A172 (cell line): ENCODE measurements around the gene PHLPP2. TPM values are rescaled to one million over a fixed set of nuclear protein-coding genes. Genes with fewer than 3 reads are reported as not detected.
A peak's percentile ranks its signal among the peaks of the same experiment; 100 is the strongest.

Experiments used
- DNase-seq: peaks from one replicate; pipeline ENCODE4 v3.0.0-alpha.2; 2015; ENCODE audit warnings: low spot score
- total RNA-seq: library from RNA; depleted of rRNA; stranded (reverse); fragments of >200 nt; shearing (Covaris generic); gene quantifications from 2 replicates; pipeline ENCODE4 v1.2.3, GENCODE V29; 2014; rRNA removed

The PHLPP2 gene
- 14.2 and 14.6 TPM in 2 replicates for total RNA-seq

- no peak for DNase-seq
Observed at GRCh38 chr16:71724320-71724751, at the start of gene PHLPP2. Gene PHLPP2 (minus strand): TSS chr16:71724701. CDS start chr16:71714795, 9,906 bp downstream.

- peak; percentile 18 for DNase-seq
Observed at GRCh38 chr16:71771571-71771970, 47.1 kb upstream of the PHLPP2 start.

- DNase-seq, result no peak
Observed at GRCh38 chr16:71769222-71769621, 44.7 kb upstream of the PHLPP2 start.

GRCh38 chr16:71767060-71767900 lies 42.8 kb upstream of the PHLPP2 start:
- DNase-seq, result no peak

GRCh38 chr16:71762186-71762585 lies 37.7 kb upstream of the PHLPP2 start:
- DNase-seq, result peak; percentile 29

- DNase-seq, result no peak
Observed at GRCh38 chr16:71761097-71761496, 36.6 kb upstream of the PHLPP2 start.

- no peak for DNase-seq
Observed at GRCh38 chr16:71758293-71758760, 33.8 kb upstream of the PHLPP2 start.

- no peak for DNase-seq
Observed at GRCh38 chr16:71754652-71755051, 30.2 kb upstream of the PHLPP2 start.

GRCh38 chr16:71754108-71754507 lies 29.6 kb upstream of the PHLPP2 start:
- DNase-seq, result no peak

GRCh38 chr16:71748226-71748625 lies 23.7 kb upstream of the PHLPP2 start:
- DNase-seq, result no peak

- DNase-seq, result peak; percentile 36
Observed at GRCh38 chr16:71746442-71747046, 22.0 kb upstream of the PHLPP2 start.

- no peak for DNase-seq
Observed at GRCh38 chr16:71738855-71739254, 14.4 kb upstream of the PHLPP2 start.

- no peak for DNase-seq
Observed at GRCh38 chr16:71737501-71737900, 13.0 kb upstream of the PHLPP2 start.

GRCh38 chr16:71734511-71734910 lies 10.0 kb upstream of the PHLPP2 start:
- DNase-seq, result no peak

- DNase-seq, result no peak
Observed at GRCh38 chr16:71732587-71732986, 8.1 kb upstream of the PHLPP2 start.

GRCh38 chr16:71727551-71728324 lies 3.2 kb upstream of the PHLPP2 start:
- no peak for DNase-seq

- no peak for DNase-seq
Observed at GRCh38 chr16:71726476-71727315, 2.2 kb upstream of the PHLPP2 start.

- peak; percentile 35 for DNase-seq
Observed at GRCh38 chr16:71723537-71724319, 773 bp downstream of the PHLPP2 start.

GRCh38 chr16:71722801-71723536 lies 1.5 kb downstream of the PHLPP2 start:
- peak; percentile 62 for DNase-seq
